Aorta (tissue), 5 donors: ENCODE data around the gene PIP5K1B. TPM values are rescaled to one million over a fixed set of nuclear protein-coding genes. Genes with fewer than 3 reads are reported as not detected.
"Not testable (repeated sequence)": the region's sequence is repeated elsewhere in the genome, so short reads cannot be mapped to it uniquely, and the experiment has no call there.

ENCODE experiments used
- ATAC-seq: fragments of 200-7000 bp; cut with Tn5 transposase; one replicate; pipeline ENCODE4 v1.9.1; 2022; ENCODE audit warnings: moderate library complexity; ENCODE audit not compliant: low FRiP score
- DNase-seq, 2 donors: peaks; one replicate each; pipeline ENCODE4 v3.0.0-alpha.2; 2020
- H3K27ac ChIP-seq, 2 donors: one replicate each; pipeline ENCODE4 v1.5.1; 2013; ENCODE audit warnings: low read length in 2 of 2, mild to moderate bottlenecking in 2 of 2, moderate library complexity in 2 of 2, control low read depth in 1 of 2, inconsistent platforms in 1 of 2, low read depth in 1 of 2
- H3K27me3 ChIP-seq, 2 donors: one replicate each; pipeline ENCODE4 v1.6.1; 2013; ENCODE audit warnings: control low read depth in 1 of 2, low read length in 1 of 2, mild to moderate bottlenecking in 1 of 2, moderate library complexity in 1 of 2; ENCODE audit not compliant: insufficient read depth in 2 of 2, control insufficient read depth in 1 of 2
- H3K36me3 ChIP-seq, 2 donors: one replicate each; pipeline ENCODE4 v1.6.1; 2013; ENCODE audit warnings: control low read depth in 1 of 2, low read length in 1 of 2, mild to moderate bottlenecking in 1 of 2; ENCODE audit not compliant: insufficient read depth in 2 of 2, control insufficient read depth in 1 of 2
- H3K4me1 ChIP-seq, 2 donors: one replicate each; pipeline ENCODE4 v1.6.1; 2013; ENCODE audit warnings: low read length in 2 of 2, control low read depth in 1 of 2, mild to moderate bottlenecking in 1 of 2, moderate library complexity in 1 of 2; ENCODE audit not compliant: insufficient read depth in 2 of 2, control insufficient read depth in 1 of 2
- H3K4me3 ChIP-seq, 2 donors: one replicate each; pipeline ENCODE4 v1.5.1; 2013; ENCODE audit warnings: low read length in 2 of 2, control low read depth in 1 of 2, mild to moderate bottlenecking in 1 of 2
- H3K9me3 ChIP-seq: one replicate; pipeline ENCODE4 v1.6.1; 2013; ENCODE audit warnings: mild to moderate bottlenecking, low read length; ENCODE audit not compliant: control insufficient read depth
- WGBS, 2 donors: extraction: QIAGEN DNeasy Blood & Tissue Kit; methylation state at CpG; one replicate each; pipeline ENCODE4 v1.1.7; 2013; 5-methylcytosine and 5-hydroxymethylcytosine counted together
- intact Hi-C, 2 donors: fragments of 100-400 bp; cut with DNase I; formaldehyde crosslinking; loops; one replicate each; pipeline versions ENCODE4 v1.14.2 to v1.15.0; 2022
- polyA plus RNA-seq, 2 donors: library from polyadenylated mRNA; stranded (reverse); fragments of 200-250 nt; gene quantifications; one replicate each; pipeline ENCODE4 v1.2.3, GENCODE V29; 2013
- total RNA-seq, 2 donors: library from RNA; stranded (reverse); fragmentation: NEBNext Ultra II Directional; extraction: Animal tissue kit (Norgen Biotek cat#: 25700); gene quantifications; one replicate each; pipeline ENCODE4 v1.2.1, GENCODE V29; 2021
- donor health status: healthy with polysubstance abuse.
- donor health status: Bipolar disorder and iron deficiency.
- donor health status: DM: no; HTN: no; CAD: no.
- donor health status: DM: no; HTN: no; CAD: no.
- donor health status: DM: yes; HTN: yes; CAD: no.

The PIP5K1B gene
- total and polyA plus RNA-seq, 4 donors = 0.82 to 14.5 (median 8.5) TPM

- Histone ChIP-seq H3K9me3 (no peaks in the 10 kb centered on the region), H3K4me1 (no peaks in the 10 kb centered on the region), H3K4me3 (no peak overlapping the region), H3K27ac (no peak overlapping the region), H3K27me3 (no peaks in the 10 kb centered on the region), H3K36me3 (no peaks in the 10 kb centered on the region)
- ATAC-seq (no peak), DNase-seq (no peak)
- intact Hi-C loops = no loop called here
- 85 to 89% methylated on average over 3 of the region's 3 CpGs for whole genome bisulfite sequencing, 2 donors
Measured at GRCh38 chr9:68978501-68978900, 273.5 kb downstream of the PIP5K1B start.

- peak; percentile 19 for ATAC-seq
- Histone ChIP-seq H3K4me3 (no peak overlapping the region), H3K9me3 (no peaks in the 10 kb centered on the region), H3K36me3 (no peaks in the 10 kb centered on the region), H3K27me3 (no peaks in the 10 kb centered on the region), H3K27ac (no peak overlapping the region), H3K4me1 (no peaks in the 10 kb centered on the region)
- no peak for DNase-seq
- intact Hi-C loops = no loop called here
- WGBS, 2 donors = 70% methylated on average over 9 of the region's 9 CpGs
Measured at GRCh38 chr9:68979538-68980314, 274.7 kb downstream of the PIP5K1B start.

GRCh38 chr9:68980341-68980914 is 275.4 kb downstream of the PIP5K1B start:
- no peaks in the 10 kb centered on the region for H3K27me3 ChIP-seq
- intact Hi-C loops = no loop called here
- ATAC-seq = no peak
- H3K36me3 ChIP-seq = no peaks in the 10 kb centered on the region
- WGBS, 2 donors = 93 to 96% methylated on average over 3 of the region's 3 CpGs
- H3K4me1 ChIP-seq = no peaks in the 10 kb centered on the region
- no peak for DNase-seq
- H3K27ac ChIP-seq = no peak overlapping the region
- no peak overlapping the region for H3K4me3 ChIP-seq
- no peaks in the 10 kb centered on the region for H3K9me3 ChIP-seq

- intact Hi-C loops = no loop called here
- WGBS, 2 donors = 22 to 31% methylated on average over 6 of the region's 6 CpGs
Measured at GRCh38 chr9:68981789-68982188, 276.7 kb downstream of the PIP5K1B start.

GRCh38 chr9:68983008-68983411 is 278.0 kb downstream of the PIP5K1B start:
- Histone ChIP-seq H3K27ac (no peak overlapping the region), H3K36me3 (no peaks in the 10 kb centered on the region), H3K9me3 (no peaks in the 10 kb centered on the region), H3K4me3 (no peak overlapping the region), H3K4me1 (no peaks in the 10 kb centered on the region), H3K27me3 (no peaks in the 10 kb centered on the region)
- ATAC-seq = no peak
- no peak for DNase-seq
- intact Hi-C loops = no loop called here

More at GRCh38 chr9:68981789-68982188, 276.7 kb downstream of the PIP5K1B start:
- H3K36me3 ChIP-seq = no peaks in the 10 kb centered on the region
- H3K4me1 ChIP-seq = no peaks in the 10 kb centered on the region
- H3K27ac ChIP-seq = no peak overlapping the region
- no peaks in the 10 kb centered on the region for H3K9me3 ChIP-seq
- ATAC-seq = no peak
- H3K4me3 ChIP-seq = no peak overlapping the region
- H3K27me3 ChIP-seq = no peaks in the 10 kb centered on the region
- no peak for DNase-seq

- intact Hi-C loops = no loop called here
- ATAC-seq = no peak
- WGBS, 2 donors = 72 to 89% methylated on average over 3 of the region's 3 CpGs
Measured at GRCh38 chr9:68983522-68984424, 278.7 kb downstream of the PIP5K1B start.

GRCh38 chr9:68986949-68987348 is 281.9 kb downstream of the PIP5K1B start:
- H3K4me1 ChIP-seq, H3K9me3 ChIP-seq, DNase-seq, H3K27me3 ChIP-seq, ATAC-seq, H3K27ac ChIP-seq, H3K36me3 ChIP-seq, intact Hi-C loops, H3K4me3 ChIP-seq: not testable (repeated sequence)
- whole genome bisulfite sequencing, 2 donors = 96 to 99% methylated on average over 7 of the region's 7 CpGs

More at GRCh38 chr9:68983522-68984424, 278.7 kb downstream of the PIP5K1B start:
- Histone ChIP-seq H3K4me3 (no peak overlapping the region), H3K36me3 (no peaks in the 10 kb centered on the region), H3K4me1 (no peaks in the 10 kb centered on the region), H3K9me3 (no peaks in the 10 kb centered on the region), H3K27ac (no peak overlapping the region), H3K27me3 (no peaks in the 10 kb centered on the region)
- no peak for DNase-seq

GRCh38 chr9:68991457-68991856 is 286.4 kb downstream of the PIP5K1B start:
- ATAC-seq (no peak), DNase-seq (no peak)
- 77 to 88% methylated on average over 9 of the region's 9 CpGs for WGBS, 2 donors
- H3K27ac ChIP-seq = no peak overlapping the region
- intact Hi-C loops = no loop called here
- H3K4me3 ChIP-seq = no peak overlapping the region
- H3K36me3 ChIP-seq = peaks cover 0 to 2% of the 10 kb centered on the region in 2 donors
- no peaks in the 10 kb centered on the region for H3K9me3 ChIP-seq
- no peaks in the 10 kb centered on the region for H3K27me3 ChIP-seq
- H3K4me1 ChIP-seq = no peaks in the 10 kb centered on the region
